Esophagus squamous epithelium (tissue), 5 donors: Measurements from ENCODE around the gene CACNA2D3. TPM values are rescaled to one million over a fixed set of nuclear protein-coding genes. Genes with fewer than 3 reads are reported as not detected.

Experiments
- DNase-seq: peaks from one replicate; lab custom pipeline; 2025; lab: John Stamatoyannopoulos, UW
- H3K27ac ChIP-seq, 4 donors: fragments of 200-600 bp; sonication (generic); one replicate each; pipeline ENCODE4 v1.5.1; 2016 to 2019; ENCODE audit warnings: mild to moderate bottlenecking in 1 of 4
- H3K27me3 ChIP-seq, 4 donors: fragments of 200-600 bp; sonication (generic); 1 replicate in 3 of 4; 2 replicates in 1 of 4; pipeline versions ENCODE4 v1.5.1 to v1.6.0; 2017 to 2021; ENCODE audit warnings: antibody characterized with exemption in 1 of 4
- H3K36me3 ChIP-seq, 3 donors: fragments of 200-600 bp; sonication (generic); one replicate each; pipeline ENCODE4 v1.5.1; 2016 to 2019
- H3K4me1 ChIP-seq, 3 donors: fragments of 200-600 bp; sonication (generic); one replicate each; pipeline ENCODE4 v1.5.1; 2017 to 2019
- H3K4me3 ChIP-seq, 4 donors: fragments of 200-600 bp; sonication (generic); 1 replicate in 3 of 4; 2 replicates in 1 of 4; pipeline ENCODE4 v1.5.1; 2016 to 2019; ENCODE audit warnings: mild to moderate bottlenecking in 2 of 4, moderate library complexity in 1 of 4
- H3K9me3 ChIP-seq, 3 donors: fragments of 200-600 bp; sonication (generic); one replicate each; pipeline ENCODE4 v1.5.1; 2016 to 2019
- CTCF ChIP-seq, 6 experiments: fragments of 450-650 bp in 4 of 6; fragments of 200-600 bp in 2 of 6; sonication (generic) in 2 of 6; IDR thresholded peaks; one replicate each; pipeline ENCODE4 v1.5.1; 2016 to 2019; ENCODE audit warnings: antibody characterized with exemption in 6 of 6, mild to moderate bottlenecking in 4 of 6, moderate library complexity in 4 of 6
- POLR2A ChIP-seq, 4 donors: fragments of 450-650 bp; IDR thresholded peaks; one replicate each; pipeline ENCODE4 v1.6.1; 2017; ENCODE audit warnings: antibody characterized with exemption in 4 of 4, mild to moderate bottlenecking in 4 of 4, moderate library complexity in 3 of 4
- WGBS, 2 donors: methylation state at CpG; one replicate each; pipeline ENCODE4 v1.1.5; 2018; 5-methylcytosine and 5-hydroxymethylcytosine counted together
- intact Hi-C: fragments of 100-400 bp; cut with DNase I; formaldehyde crosslinking; loops from one replicate; pipeline ENCODE4 v1.15.0; 2022
- total RNA-seq, 4 donors: library from RNA; depleted of rRNA; stranded (reverse); fragments of >200 nt; gene quantifications; one replicate each; pipeline ENCODE4 v1.1.0, GENCODE V29; 2016
- donor health status: DM: yes; HTN: yes; CAD: no.

The CACNA2D3 gene
- total RNA-seq, 4 donors from 2014 or later = 1.2 to 7.1 (median 5.1) TPM

- DNase-seq = no peak
- Histone ChIP-seq H3K4me3 (no peak overlapping the region), H3K27ac (no peak overlapping the region), H3K27me3 (no peaks in the 10 kb centered on the region), H3K9me3 (no peaks in the 10 kb centered on the region), H3K4me1 (no peaks in the 10 kb centered on the region), H3K36me3 (no peaks in the 10 kb centered on the region)
- TF ChIP-seq POLR2A (IDR thresholded peaks at IDR 0.05) (no peak), CTCF (IDR thresholded peaks at IDR 0.05) (peak in 5 of 6 experiments; percentile 30 to 64 (median 51))
- WGBS, 2 donors = 59 to 66% methylated on average over 8 of the region's 8 CpGs
- intact Hi-C loops = no loop called here
Observed at GRCh38 chr3:54374214-54374852, 252.0 kb downstream of the CACNA2D3 start.

GRCh38 chr3:54376142-54376807, 253.9 kb downstream of the CACNA2D3 start:
- Histone ChIP-seq H3K27me3 (no peaks in the 10 kb centered on the region), H3K9me3 (no peaks in the 10 kb centered on the region), H3K27ac (no peak overlapping the region), H3K4me1 (no peaks in the 10 kb centered on the region), H3K4me3 (no peak overlapping the region), H3K36me3 (no peaks in the 10 kb centered on the region)
- no peak for DNase-seq
- WGBS, 2 donors = 74 to 87% methylated on average over 6 of the region's 6 CpGs
- intact Hi-C loops = no loop called here
- TF ChIP-seq POLR2A (IDR thresholded peaks at IDR 0.05) (no peak), CTCF (IDR thresholded peaks at IDR 0.05) (no peak)

- Histone ChIP-seq H3K36me3 (no peaks in the 10 kb centered on the region), H3K27me3 (no peaks in the 10 kb centered on the region), H3K9me3 (no peaks in the 10 kb centered on the region), H3K4me3 (no peak overlapping the region), H3K4me1 (no peaks in the 10 kb centered on the region), H3K27ac (no peak overlapping the region)
- TF ChIP-seq POLR2A (IDR thresholded peaks at IDR 0.05) (no peak), CTCF (IDR thresholded peaks at IDR 0.05) (no peak)
- intact Hi-C loops = no loop called here
- 57 to 71% methylated on average over 4 of the region's 4 CpGs for WGBS, 2 donors
- no peak for DNase-seq
Observed at GRCh38 chr3:54376939-54377578, 254.7 kb downstream of the CACNA2D3 start.

GRCh38 chr3:54378184-54378583, 255.8 kb downstream of the CACNA2D3 start:
- Histone ChIP-seq H3K27ac (no peak overlapping the region), H3K9me3 (no peaks in the 10 kb centered on the region), H3K36me3 (no peaks in the 10 kb centered on the region), H3K4me1 (no peaks in the 10 kb centered on the region), H3K27me3 (no peaks in the 10 kb centered on the region), H3K4me3 (no peak overlapping the region)
- 94 to 96% methylated on average over 2 to 4 of the region's 5 CpGs for WGBS, 2 donors
- DNase-seq = no peak
- intact Hi-C loops = no loop called here
- TF ChIP-seq POLR2A (IDR thresholded peaks at IDR 0.05) (no peak), CTCF (IDR thresholded peaks at IDR 0.05) (no peak)

- TF ChIP-seq POLR2A (IDR thresholded peaks at IDR 0.05) = no peak
- no peak for TF ChIP-seq CTCF (IDR thresholded peaks at IDR 0.05)
- no peaks in the 10 kb centered on the region for H3K36me3 ChIP-seq
- no peak overlapping the region for H3K27ac ChIP-seq
- H3K4me3 ChIP-seq = no peak overlapping the region
- WGBS, 2 donors = 83 to 96% methylated on average over 1 of the region's 1 CpG
- no peaks in the 10 kb centered on the region for H3K4me1 ChIP-seq
- DNase-seq = no peak
- H3K9me3 ChIP-seq = no peaks in the 10 kb centered on the region
- intact Hi-C loops = no loop called here
- no peaks in the 10 kb centered on the region for H3K27me3 ChIP-seq
Observed at GRCh38 chr3:54384279-54384678, 261.9 kb downstream of the CACNA2D3 start.
